Naive thymus-derived CD8-positive, alpha-beta T cell (primary cell): ENCODE results near the gene NEK4. TPM values are rescaled to one million over a fixed set of nuclear protein-coding genes. Genes with fewer than 3 reads are reported as not detected.

Experiments used
- ATAC-seq, 2 donors: fragments of 150-1000 bp; cut with Tn5 transposase in 1 of 2; sonication (Bioruptor Pico), chemical (Tn5 transposase) in 1 of 2; 1 replicate in 1 of 2; 2 replicates in 1 of 2; pipeline ENCODE4 v1.10.0; 2021; ENCODE audit warnings: mild to moderate bottlenecking in 2 of 2, moderate library complexity in 2 of 2
- POLR2A ChIA-PET: fragments of 350-600 bp; sonication (Branson Sonifier 250); formaldehyde crosslinking; loops from one replicate; lab custom pipeline; 2021; ENCODE audit warnings: antibody characterized with exemption; lab: Charles Lee
- DNase-seq, 10 donors: peaks; one replicate each; pipeline versions ENCODE4 v3.0.0 to v3.0.0-alpha.2; 2020 to 2022
- H3K27ac Mint-ChIP-seq, 10 donors: one replicate each; pipeline ENCODE4 v1.8.0; 2020 to 2022; ENCODE audit warnings: mild to moderate bottlenecking in 10 of 10, mixed read lengths in 10 of 10, moderate library complexity in 4 of 10, inconsistent platforms in 1 of 10
- H3K27me3 Mint-ChIP-seq, 5 donors: one replicate each; pipeline ENCODE4 v1.8.0; 2021 to 2022; ENCODE audit warnings: mixed read lengths in 5 of 5
- H3K36me3 Mint-ChIP-seq, 3 donors: one replicate each; pipeline ENCODE4 v1.8.0; 2020 to 2022; ENCODE audit warnings: mixed read lengths in 3 of 3, mild to moderate bottlenecking in 2 of 3, inconsistent platforms in 1 of 3
- H3K4me1 Mint-ChIP-seq, 4 donors: one replicate each; pipeline ENCODE4 v1.8.0; 2021 to 2022; ENCODE audit warnings: mixed read lengths in 4 of 4
- H3K4me3 Mint-ChIP-seq, 10 donors: one replicate each; pipeline ENCODE4 v1.8.0; 2020 to 2022; ENCODE audit warnings: mild to moderate bottlenecking in 10 of 10, mixed read lengths in 10 of 10, moderate library complexity in 6 of 10, inconsistent platforms in 1 of 10
- H3K9me3 Mint-ChIP-seq, 9 donors: one replicate each; pipeline ENCODE4 v1.8.0; 2020 to 2022; ENCODE audit warnings: mixed read lengths in 9 of 9, mild to moderate bottlenecking in 3 of 9, inconsistent platforms in 1 of 9, moderate library complexity in 1 of 9
- polyA plus RNA-seq, 3 donors: library from polyadenylated mRNA; unstranded; fragments of 300-500 nt; fragmentation: Illumina TruSeq; gene quantifications; one replicate each; pipeline ENCODE4 v1.2.3, GENCODE V29; 2021
- total RNA-seq, 8 experiments: library from RNA in 2 of 8; stranded (reverse) in 2 of 8; gene quantifications; one replicate each; pipeline ENCODE4 v1.2.3 and lab custom pipeline; 2021 to 2026

The NEK4 gene
- total and polyA plus RNA-seq, 5 experiments from 2014 or later: 6.2 to 25.3 (median 12.4) TPM

DNA sequence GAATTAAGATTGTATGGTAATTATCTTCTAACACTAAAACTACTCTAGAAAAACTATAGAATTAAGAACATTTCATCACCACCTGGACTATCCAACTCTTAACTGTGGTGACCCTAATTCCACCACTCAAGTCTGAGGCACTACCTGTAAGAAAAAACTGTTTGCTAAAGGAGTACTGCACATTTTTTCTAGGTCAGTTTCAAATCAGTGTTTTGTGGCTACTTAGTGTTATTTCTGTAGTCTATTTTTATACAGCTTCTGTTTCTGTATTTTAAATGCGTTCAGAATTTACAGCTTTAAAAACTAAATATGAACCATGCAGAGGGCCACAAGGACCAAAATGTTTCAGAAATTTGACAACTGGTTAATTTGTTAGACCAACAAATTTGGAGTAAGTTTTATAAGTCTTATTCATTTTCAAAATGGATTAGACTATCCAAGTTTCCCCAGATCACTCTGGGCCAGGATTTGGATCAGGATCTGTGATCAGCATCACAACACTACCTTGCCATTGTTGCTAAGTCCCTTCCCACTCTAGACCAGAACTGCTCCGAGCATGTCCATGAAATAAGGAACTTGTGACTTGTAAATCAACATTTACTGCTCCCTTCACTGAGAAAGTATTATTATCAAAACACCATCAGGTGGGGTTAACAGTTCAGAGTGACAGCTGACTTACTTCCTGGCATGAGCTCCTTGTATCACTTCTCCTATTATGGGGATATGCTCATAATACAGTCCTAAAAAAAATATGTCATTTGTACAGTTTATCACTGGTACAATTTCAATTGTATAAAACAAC lies 73.7 kb downstream of the NEK4 start:
- no peak for ATAC-seq
- POLR2A ChIA-PET: interaction anchor here (3.9 kb wide), 1 partner anchor 8 kb away, joined by 19 read pairs; the partner anchor contains the start of genes GLT8D1 and SPCS1
- DNase-seq: no peak
- Mint-ChIP-seq H3K4me1 (peaks cover 5 to 15% (median 8%) of the 10 kb centered on the region in 4 donors), H3K9me3 (no peaks in the 10 kb centered on the region), H3K4me3 (no peak overlapping the region), H3K27ac (peak overlapping the region in 6 of 10 donors; percentile 8 to 82 (median 59)), H3K36me3 (peaks cover 0 to 65% (median 2%) of the 10 kb centered on the region in 3 donors), H3K27me3 (no peaks in the 10 kb centered on the region)

DNA sequence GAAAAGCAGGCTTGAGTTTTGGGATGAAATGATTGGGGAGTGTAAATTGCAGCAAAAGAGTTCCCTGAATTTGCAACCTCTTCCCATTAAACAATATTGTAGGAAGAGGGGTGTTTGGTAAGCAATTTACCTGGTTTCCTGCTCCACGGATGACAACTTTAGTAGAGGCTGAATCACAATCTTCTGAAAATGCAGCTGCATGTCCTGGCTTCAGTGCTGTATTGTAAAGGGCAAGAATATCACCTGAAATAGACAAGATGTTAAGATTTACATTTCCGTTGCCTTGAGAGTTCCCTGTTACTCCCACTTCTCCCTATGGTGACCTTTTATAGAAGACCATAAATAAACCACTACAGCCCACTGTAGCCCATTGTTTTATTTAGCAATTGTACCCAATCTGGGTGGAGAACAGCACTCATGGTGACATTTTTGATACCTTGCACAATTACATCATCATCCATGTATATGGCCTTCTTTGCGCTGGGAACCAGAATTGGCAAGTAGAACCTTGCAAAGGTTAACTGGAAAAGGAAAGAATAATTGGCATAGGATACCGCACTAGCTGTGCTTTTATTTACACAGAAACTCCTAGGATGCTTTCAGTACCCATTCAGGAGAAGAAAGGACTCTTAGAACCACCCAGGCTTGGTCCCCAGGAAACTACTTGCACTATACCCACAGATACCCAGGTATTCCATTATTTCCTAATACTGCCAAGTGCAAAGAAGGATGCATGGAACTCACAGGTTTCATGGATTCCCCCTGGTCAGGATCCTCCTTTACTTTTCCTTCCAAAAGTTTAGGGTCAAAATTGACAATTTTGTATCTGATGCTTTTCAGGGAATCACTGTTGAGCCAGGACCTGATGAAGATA lies 74.7 kb downstream of the NEK4 start:
- DNase-seq: no peak
- Mint-ChIP-seq H3K27me3 (no peaks in the 10 kb centered on the region), H3K36me3 (peaks cover 0 to 75% (median 2%) of the 10 kb centered on the region in 3 donors), H3K4me1 (peaks cover 5 to 15% (median 8%) of the 10 kb centered on the region in 4 donors), H3K9me3 (no peaks in the 10 kb centered on the region), H3K4me3 (no peak overlapping the region), H3K27ac (peak overlapping the region in 2 of 10 donors; percentile 24 to 46)
- POLR2A ChIA-PET: interaction anchor here (3.9 kb wide), 1 partner anchor 9 kb away, joined by 19 read pairs; the partner anchor contains the start of genes GLT8D1 and SPCS1
- no peak for ATAC-seq

DNA sequence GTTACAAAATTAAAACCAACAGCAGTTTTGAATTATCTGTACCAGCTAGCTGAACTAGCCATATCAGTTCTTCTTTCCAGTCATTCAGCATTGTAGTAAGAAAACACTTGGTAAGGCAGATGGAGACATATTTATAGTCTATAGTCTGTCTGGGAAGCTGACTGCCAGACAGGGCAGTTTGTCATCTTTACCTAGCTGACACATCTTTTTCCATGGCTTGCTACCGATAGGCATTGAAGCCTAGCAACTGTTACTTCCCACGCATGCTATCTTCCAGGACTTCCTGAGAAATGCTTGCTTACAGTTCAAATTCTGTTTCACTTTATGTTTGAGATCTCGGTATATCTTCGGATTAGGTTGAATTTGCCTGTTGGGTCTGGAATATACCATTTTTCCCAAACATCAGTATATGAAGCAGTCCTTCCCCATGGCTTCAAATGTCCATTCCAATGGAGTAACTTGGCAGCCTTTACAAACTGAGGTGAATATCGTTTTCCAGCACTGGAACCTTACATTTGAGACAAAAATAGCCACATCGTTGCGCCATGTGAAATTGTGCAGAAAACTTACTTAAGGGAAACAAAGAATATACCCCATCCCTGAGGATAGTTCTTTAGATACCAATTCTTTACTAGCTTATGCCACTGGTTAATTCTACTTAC lies 76.1 kb downstream of the NEK4 start:
- Mint-ChIP-seq H3K9me3 (no peaks in the 10 kb centered on the region), H3K4me3 (no peak overlapping the region), H3K36me3 (peaks cover 0 to 83% (median 7%) of the 10 kb centered on the region in 3 donors), H3K27ac (peak overlapping the region in 2 of 10 donors; percentile 7 to 17), H3K4me1 (peaks cover 7 to 20% (median 10%) of the 10 kb centered on the region in 4 donors), H3K27me3 (no peaks in the 10 kb centered on the region)
- POLR2A ChIA-PET: interaction anchor here (3.9 kb wide), 1 partner anchor 11 kb away, joined by 19 read pairs; the partner anchor contains the start of genes GLT8D1 and SPCS1
- ATAC-seq (no peak), DNase-seq (no peak)

DNA sequence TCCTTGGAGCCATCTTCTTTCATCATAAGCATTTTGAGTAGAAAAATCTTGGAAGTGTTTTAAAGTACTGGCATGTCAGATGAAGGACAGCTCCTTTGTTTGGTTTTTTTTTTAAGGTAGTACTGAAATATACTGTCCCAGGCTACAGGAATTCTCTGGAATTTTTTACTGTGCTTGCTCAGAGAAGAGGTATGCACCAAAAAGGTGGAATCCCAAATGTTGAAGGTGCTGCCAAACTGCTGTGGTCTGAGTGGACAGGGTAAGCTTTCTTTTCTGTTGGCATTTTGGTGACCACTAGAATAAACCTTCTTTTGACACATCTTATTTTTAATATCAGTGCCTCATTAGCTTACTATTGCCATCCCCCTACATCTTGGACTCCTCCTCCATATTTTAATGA lies 77.7 kb downstream of the NEK4 start:
- Mint-ChIP-seq H3K27ac (peak overlapping the region in 6 of 10 donors; percentile 43 to 79 (median 48)), H3K4me3 (no peak overlapping the region), H3K4me1 (peaks cover 9 to 20% (median 14%) of the 10 kb centered on the region in 4 donors), H3K9me3 (no peaks in the 10 kb centered on the region), H3K27me3 (no peaks in the 10 kb centered on the region), H3K36me3 (peaks cover 0 to 96% (median 19%) of the 10 kb centered on the region in 3 donors)
- DNase-seq (no peak), ATAC-seq (no peak)
- POLR2A ChIA-PET: interaction anchor here (1.3 to 1.8 kb wide), 2 partner anchors 9 to 12 kb away, joined by 4 to 10 read pairs; partner anchors contain the start of genes GLT8D1 and SPCS1

DNA sequence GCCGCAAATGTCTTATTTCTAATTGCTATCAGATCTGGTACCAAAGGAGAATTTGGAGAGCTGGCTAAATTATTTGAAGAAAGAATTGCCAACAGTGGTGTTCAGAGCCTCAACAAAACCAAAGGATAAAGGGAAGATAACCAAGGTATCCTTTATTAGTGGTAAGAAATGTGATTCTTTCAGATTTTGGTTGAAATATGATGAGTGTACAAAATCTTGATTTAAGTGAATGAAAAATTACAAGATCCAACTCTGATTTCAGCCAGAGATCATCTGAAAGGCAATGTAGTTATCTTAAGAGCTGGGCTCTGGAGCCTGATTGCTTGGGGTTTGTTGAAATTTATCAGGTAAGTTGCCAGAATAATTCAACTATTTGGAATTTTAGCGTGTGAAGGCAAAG lies 80.2 kb downstream of the NEK4 start:
- Mint-ChIP-seq H3K4me1 (peaks cover 19 to 31% (median 30%) of the 10 kb centered on the region in 4 donors), H3K4me3 (no peak overlapping the region), H3K9me3 (no peaks in the 10 kb centered on the region), H3K27me3 (no peaks in the 10 kb centered on the region), H3K27ac (peak overlapping the region in 3 of 10 donors; percentile 13 to 46 (median 24)), H3K36me3 (peaks cover 0 to 92% (median 24%) of the 10 kb centered on the region in 3 donors)
- DNase-seq: no peak
- POLR2A ChIA-PET: interaction anchor here (1.8 kb wide), 1 partner anchor 15 kb away, joined by 6 read pairs; the partner anchor contains the start of genes GLT8D1 and SPCS1
- no peak for ATAC-seq

DNA sequence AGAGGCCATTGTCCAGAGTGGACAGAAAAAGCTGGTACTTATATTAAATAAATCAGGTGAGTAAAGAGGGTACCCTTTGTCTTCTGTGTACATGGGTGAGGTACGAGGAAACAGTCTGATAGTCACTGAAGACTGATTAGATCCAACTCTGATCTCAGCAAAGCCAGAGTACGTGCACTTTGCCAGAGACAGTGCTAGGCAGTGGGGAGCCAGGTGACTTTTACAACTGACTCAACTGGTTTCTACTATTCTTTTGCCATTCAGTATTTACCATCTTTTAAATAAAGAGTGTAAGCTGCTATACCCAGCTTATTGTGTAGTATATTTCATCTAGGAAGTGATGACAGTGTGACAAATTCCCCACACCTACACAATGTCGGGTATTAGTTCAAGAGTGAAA lies 81.6 kb downstream of the NEK4 start:
- POLR2A ChIA-PET: interaction anchor here (4.8 kb wide), 1 partner anchor 16 kb away, joined by 33 read pairs; the partner anchor contains the start of genes GLT8D1 and SPCS1

DNA sequence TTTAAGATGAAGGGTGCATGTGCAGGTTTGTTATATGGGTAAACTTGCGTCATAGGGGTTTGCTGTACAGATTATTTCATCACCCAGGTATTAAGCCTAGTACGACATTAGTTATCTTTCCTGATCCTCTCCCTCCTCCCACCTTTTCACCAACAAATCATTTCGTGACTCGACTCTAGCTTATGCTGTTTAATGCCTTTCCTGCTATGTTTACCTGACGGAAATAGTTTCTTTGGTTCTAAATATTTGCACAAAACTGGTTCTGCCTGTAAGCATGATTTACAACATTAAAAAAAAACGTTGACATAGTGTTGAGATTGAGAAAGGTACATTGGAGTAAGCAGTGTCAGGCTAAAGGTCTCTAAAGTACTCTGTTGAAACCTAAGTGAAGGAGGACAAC lies 82.5 kb downstream of the NEK4 start:
- H3K9me3 Mint-ChIP-seq: no peaks in the 10 kb centered on the region
- POLR2A ChIA-PET: interaction anchor here (4.8 kb wide), 1 partner anchor 16 kb away, joined by 33 read pairs; the partner anchor contains the start of genes GLT8D1 and SPCS1
- H3K4me1 Mint-ChIP-seq: peaks cover 20 to 50% (median 39%) of the 10 kb centered on the region in 4 donors
- peak overlapping the region in 4 of 10 donors; percentile 21 to 41 (median 26) for H3K4me3 Mint-ChIP-seq
- DNase-seq (no peak), ATAC-seq (no peak)
- peaks cover 0 to 69% (median 24%) of the 10 kb centered on the region in 3 donors for H3K36me3 Mint-ChIP-seq
- H3K27me3 Mint-ChIP-seq: no peaks in the 10 kb centered on the region
- H3K27ac Mint-ChIP-seq: peak overlapping the region in 6 of 10 donors; percentile 48 to 74 (median 62)

More for the DNA sequence above, 81.6 kb downstream of the NEK4 start:
- Mint-ChIP-seq H3K4me3 (no peak overlapping the region), H3K36me3 (peaks cover 0 to 78% (median 24%) of the 10 kb centered on the region in 3 donors), H3K27me3 (no peaks in the 10 kb centered on the region), H3K27ac (peak overlapping the region in 5 of 10 donors; percentile 23 to 61 (median 52)), H3K9me3 (no peaks in the 10 kb centered on the region), H3K4me1 (peaks cover 24 to 41% (median 39%) of the 10 kb centered on the region in 4 donors)
- no peak for ATAC-seq
- no peak for DNase-seq

DNA sequence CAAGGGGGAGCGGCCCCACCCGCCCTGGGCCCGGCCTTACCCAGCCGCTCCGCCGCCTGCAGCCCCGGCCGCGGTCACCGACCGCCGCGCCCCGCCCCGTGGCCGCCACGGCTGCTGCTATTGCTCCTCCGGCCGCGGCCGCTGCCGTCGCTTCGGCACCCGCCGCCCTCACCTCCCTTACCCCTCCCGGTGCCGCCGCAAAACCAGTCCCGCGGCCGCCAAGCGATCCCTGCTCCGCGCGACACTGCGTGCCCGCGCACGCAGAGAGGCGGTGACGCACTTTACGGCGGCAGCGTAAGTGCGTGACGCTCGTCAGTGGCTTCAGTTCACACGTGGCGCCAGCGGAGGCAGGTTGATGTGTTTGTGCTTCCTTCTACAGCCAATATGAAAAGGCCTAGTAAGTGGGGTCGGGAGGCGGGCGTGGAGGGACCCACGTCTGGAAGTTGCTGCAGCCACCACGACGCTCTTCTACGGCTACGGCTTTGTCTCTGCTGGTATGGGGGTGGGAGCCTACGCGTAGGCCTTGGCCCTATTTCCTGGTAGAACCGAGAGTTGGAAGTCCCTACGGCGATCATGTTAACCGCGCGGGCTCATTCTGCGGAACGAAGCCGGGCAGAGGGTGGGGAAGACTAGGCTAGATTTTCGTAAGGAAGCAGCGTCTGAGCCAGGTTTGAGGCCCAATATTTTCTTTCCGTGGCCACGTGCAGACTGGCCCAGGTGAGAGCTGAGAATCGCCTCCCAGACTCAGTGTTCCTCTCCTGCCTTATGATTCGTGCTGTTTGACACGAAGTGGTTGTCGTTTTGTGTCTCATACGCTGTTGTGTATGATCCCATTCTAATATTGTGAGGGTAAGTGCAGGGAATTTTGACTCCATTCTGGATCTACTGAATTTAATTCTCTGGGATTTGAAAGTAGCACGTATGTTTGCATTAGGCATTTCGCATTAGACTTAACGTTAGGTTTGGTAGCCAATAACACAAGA lies 84.7 kb downstream of the NEK4 start, which contains the start of the genes GNL3 and PBRM1:
Gene GNL3, plus strand, starts transcription at position 324 of the 983 bp plus-strand sequence. Its CDS starts 61 bp downstream, at position 385.
Gene PBRM1, minus strand, starts transcription at position 205 of the 983 bp plus-strand sequence.
- peaks cover 28 to 67% (median 49%) of the 10 kb centered on the region in 4 donors for H3K4me1 Mint-ChIP-seq

DNA sequence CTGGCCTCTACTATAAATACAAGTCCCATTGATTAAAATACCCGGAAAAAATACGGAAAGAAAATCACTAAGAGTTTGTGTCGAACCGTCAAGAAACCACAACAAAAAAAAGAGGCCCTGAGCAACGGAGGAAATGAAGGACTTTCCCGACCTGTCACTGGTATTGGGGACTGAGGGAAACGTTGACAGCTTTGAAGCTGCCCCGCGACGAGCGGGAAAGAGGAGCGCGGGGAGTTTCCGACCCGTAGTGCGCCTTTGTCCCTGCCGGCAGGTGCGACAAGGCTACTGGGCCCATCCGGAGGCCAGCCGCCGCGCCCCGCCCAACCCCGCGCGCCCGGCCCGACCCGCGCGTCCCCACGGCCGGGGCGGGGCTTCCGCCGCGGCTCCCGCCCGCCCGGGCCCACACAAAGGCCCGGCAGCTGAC lies 85.4 kb downstream of the NEK4 start:
- no peaks in the 10 kb centered on the region for H3K9me3 Mint-ChIP-seq
- POLR2A ChIA-PET: interaction anchor here (4.8 kb wide), 1 partner anchor 19 kb away, joined by 33 read pairs; the partner anchor contains the start of genes GLT8D1 and SPCS1
- H3K27me3 Mint-ChIP-seq: no peaks in the 10 kb centered on the region
- peak overlapping the region; percentile 86 to 98 (median 94) for H3K27ac Mint-ChIP-seq
- H3K36me3 Mint-ChIP-seq: peaks cover 0 to 56% (median 19%) of the 10 kb centered on the region in 3 donors
- peak overlapping the region; percentile 85 to 94 (median 90) for H3K4me3 Mint-ChIP-seq
- H3K4me1 Mint-ChIP-seq: peaks cover 25 to 68% (median 49%) of the 10 kb centered on the region in 4 donors
- DNase-seq (peak in 9 of 10 donors; percentile 52 to 82 (median 67)), ATAC-seq (peak; percentile 69 to 74)

More for the DNA sequence above, 84.7 kb downstream of the NEK4 start, which contains the start of the genes GNL3 and PBRM1:
- POLR2A ChIA-PET: interaction anchor here (0.6 to 4.8 kb wide), 2 partner anchors 19 to 672 kb away, joined by 3 to 33 read pairs; partner anchors contain the start of genes GLT8D1 and SPCS1
- Mint-ChIP-seq H3K9me3 (no peaks in the 10 kb centered on the region), H3K27me3 (no peaks in the 10 kb centered on the region), H3K27ac (peak within 1 kb of the TSS; percentile 96 to 100 (median 99)), H3K4me3 (peak within 1 kb of the TSS; percentile 94 to 99 (median 98)), H3K36me3 (peaks cover 0 to 58% (median 23%) of the 10 kb centered on the region in 3 donors)
- peak; percentile 88 to 94 (median 91) for DNase-seq
- ATAC-seq: peak; percentile 85 to 88

DNA sequence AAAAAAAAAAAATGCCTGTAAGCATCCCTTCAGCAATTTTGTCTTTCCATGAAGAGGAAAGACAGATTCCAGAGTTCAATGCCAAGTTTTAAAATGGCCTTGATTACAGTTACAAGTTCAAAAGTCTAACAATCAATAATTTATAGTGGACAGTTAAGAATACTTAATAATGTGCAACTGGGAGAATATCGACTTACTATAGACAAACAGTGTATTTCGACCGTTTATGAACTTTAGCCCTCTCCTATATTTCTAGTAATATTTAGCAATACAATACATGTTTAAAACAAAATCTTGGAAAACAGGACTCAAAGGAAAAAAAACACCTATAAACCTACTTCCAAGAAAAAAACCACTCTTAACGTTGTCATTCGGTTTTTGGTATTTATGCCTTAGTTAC lies 86.6 kb downstream of the NEK4 start:
- peak overlapping the region in 9 of 10 donors; percentile 40 to 98 (median 92) for H3K27ac Mint-ChIP-seq

More for the DNA sequence above, 86.6 kb downstream of the NEK4 start:
- no peaks in the 10 kb centered on the region for H3K9me3 Mint-ChIP-seq
- peaks cover 1 to 56% (median 12%) of the 10 kb centered on the region in 3 donors for H3K36me3 Mint-ChIP-seq
- no peaks in the 10 kb centered on the region for H3K27me3 Mint-ChIP-seq
- POLR2A ChIA-PET: interaction anchor here (0.6 to 4.8 kb wide), 2 partner anchors 21 to 272 kb away, joined by 4 to 33 read pairs; partner anchors contain the start of genes GLT8D1 and SPCS1
- H3K4me3 Mint-ChIP-seq: peak overlapping the region in 8 of 10 donors; percentile 12 to 94 (median 86)
- DNase-seq (no peak), ATAC-seq (no peak)
- H3K4me1 Mint-ChIP-seq: peaks cover 25 to 78% (median 57%) of the 10 kb centered on the region in 4 donors
